Measurements from ENCODE around the gene CAPS.

CAPS gene

GRCh38 chr19:5940260-5941208 is 26.5 kb downstream of the CAPS start:
- no peak overlapping the region for H3K9ac ChIP-seq (ENCODE audit: insufficient read length, low read depth)
- DNase-seq (ENCODE audit: low read depth, low spot score): no peak
- no peaks in the 10 kb centered on the region for H3K9me3 ChIP-seq (ENCODE audit: insufficient read depth, low read length)
- H3K36me3 ChIP-seq (ENCODE audit: insufficient read depth, insufficient read length, low read length): peaks cover 76% of the 10 kb centered on the region
- no peak overlapping the region for H3K4me3 ChIP-seq (ENCODE audit: insufficient read length, low read depth)
- no peaks in the 10 kb centered on the region for H3K27me3 ChIP-seq (ENCODE audit: insufficient read depth, insufficient read length)
- peaks cover 17% of the 10 kb centered on the region for H3K4me1 ChIP-seq (ENCODE audit: insufficient read depth, insufficient read length)
- TF ChIP-seq SUZ12 (IDR thresholded peaks at IDR 0.05; ENCODE audit: extremely low read depth, insufficient read depth, insufficient read length) (no peak), YY1 (IDR thresholded peaks at IDR 0.05; ENCODE audit: insufficient read depth, insufficient read length) (no peak), ZNF274 (IDR thresholded peaks at IDR 0.05; ENCODE audit: low read depth, low read length) (no peak)

- H3K4me1 ChIP-seq (ENCODE audit: insufficient read depth, insufficient read length): peaks cover 10% of the 10 kb centered on the region
- no peak for TF ChIP-seq YY1 (IDR thresholded peaks at IDR 0.05; ENCODE audit: insufficient read depth, insufficient read length)
- no peak for TF ChIP-seq ZNF274 (IDR thresholded peaks at IDR 0.05; ENCODE audit: low read depth, low read length)
- no peak for TF ChIP-seq SUZ12 (IDR thresholded peaks at IDR 0.05; ENCODE audit: extremely low read depth, insufficient read depth, insufficient read length)
- H3K27me3 ChIP-seq (ENCODE audit: insufficient read depth, insufficient read length): no peaks in the 10 kb centered on the region
- H3K36me3 ChIP-seq (ENCODE audit: insufficient read depth, insufficient read length, low read length): peaks cover 72% of the 10 kb centered on the region
- no peaks in the 10 kb centered on the region for H3K9me3 ChIP-seq (ENCODE audit: insufficient read depth, low read length)
- no peak overlapping the region for H3K4me3 ChIP-seq (ENCODE audit: insufficient read length, low read depth)
- H3K9ac ChIP-seq (ENCODE audit: insufficient read length, low read depth): no peak overlapping the region
- DNase-seq (ENCODE audit: low read depth, low spot score): no peak
Measured at GRCh38 chr19:5941673-5942072, 27.6 kb downstream of the CAPS start.

GRCh38 chr19:5943045-5943444 is 29.0 kb downstream of the CAPS start:
- no peak overlapping the region for H3K9ac ChIP-seq (ENCODE audit: insufficient read length, low read depth)
- DNase-seq (ENCODE audit: low read depth, low spot score): no peak
- peaks cover 62% of the 10 kb centered on the region for H3K36me3 ChIP-seq (ENCODE audit: insufficient read depth, insufficient read length, low read length)

DNA sequence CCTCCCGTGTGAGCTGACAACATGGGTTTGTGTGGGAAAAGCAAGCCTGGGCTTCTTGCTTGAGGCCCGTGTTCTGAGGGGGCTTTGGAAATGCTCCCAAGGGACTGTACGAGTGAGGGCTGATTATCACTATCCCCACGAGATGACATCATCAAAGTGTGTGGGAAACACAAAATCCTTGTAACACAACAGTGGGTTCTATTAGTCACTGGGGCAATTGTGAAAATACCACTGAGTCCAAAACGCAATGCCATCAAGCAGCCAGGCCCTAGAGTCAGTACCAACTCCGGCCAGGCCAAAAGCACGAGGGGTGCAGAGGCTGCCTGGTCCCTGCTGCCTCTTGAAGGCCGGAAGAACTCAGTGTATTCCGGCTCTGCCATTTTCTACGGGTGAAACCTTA is 29.6 kb downstream of the CAPS start:
- no peak overlapping the region for H3K9ac ChIP-seq (ENCODE audit: insufficient read length, low read depth)
- H3K4me3 ChIP-seq (ENCODE audit: insufficient read length, low read depth): no peak overlapping the region
- DNase-seq (ENCODE audit: low read depth, low spot score): no peak
- no peak for TF ChIP-seq YY1 (IDR thresholded peaks at IDR 0.05; ENCODE audit: insufficient read depth, insufficient read length)
- TF ChIP-seq ZNF274 (IDR thresholded peaks at IDR 0.05; ENCODE audit: low read depth, low read length): no peak
- no peak for TF ChIP-seq SUZ12 (IDR thresholded peaks at IDR 0.05; ENCODE audit: extremely low read depth, insufficient read depth, insufficient read length)
- H3K36me3 ChIP-seq (ENCODE audit: insufficient read depth, insufficient read length, low read length): peaks cover 64% of the 10 kb centered on the region
- peaks cover 10% of the 10 kb centered on the region for H3K4me1 ChIP-seq (ENCODE audit: insufficient read depth, insufficient read length)
- H3K27me3 ChIP-seq (ENCODE audit: insufficient read depth, insufficient read length): no peaks in the 10 kb centered on the region
- no peaks in the 10 kb centered on the region for H3K9me3 ChIP-seq (ENCODE audit: insufficient read depth, low read length)

More at GRCh38 chr19:5943045-5943444, 29.0 kb downstream of the CAPS start:
- TF ChIP-seq SUZ12 (IDR thresholded peaks at IDR 0.05; ENCODE audit: extremely low read depth, insufficient read depth, insufficient read length) (no peak), YY1 (IDR thresholded peaks at IDR 0.05; ENCODE audit: insufficient read depth, insufficient read length) (no peak), ZNF274 (IDR thresholded peaks at IDR 0.05; ENCODE audit: low read depth, low read length) (no peak)
- H3K27me3 ChIP-seq (ENCODE audit: insufficient read depth, insufficient read length): no peaks in the 10 kb centered on the region
- peaks cover 10% of the 10 kb centered on the region for H3K4me1 ChIP-seq (ENCODE audit: insufficient read depth, insufficient read length)
- no peak overlapping the region for H3K4me3 ChIP-seq (ENCODE audit: insufficient read length, low read depth)
- no peaks in the 10 kb centered on the region for H3K9me3 ChIP-seq (ENCODE audit: insufficient read depth, low read length)

- DNase-seq (ENCODE audit: low read depth, low spot score): no peak
- TF ChIP-seq ZNF274 (IDR thresholded peaks at IDR 0.05; ENCODE audit: low read depth, low read length) (no peak), YY1 (IDR thresholded peaks at IDR 0.05; ENCODE audit: insufficient read depth, insufficient read length) (no peak), SUZ12 (IDR thresholded peaks at IDR 0.05; ENCODE audit: extremely low read depth, insufficient read depth, insufficient read length) (no peak)
- Histone ChIP-seq H3K4me3 (ENCODE audit: insufficient read length, low read depth) (no peak overlapping the region), H3K9me3 (ENCODE audit: insufficient read depth, low read length) (no peaks in the 10 kb centered on the region), H3K27me3 (ENCODE audit: insufficient read depth, insufficient read length) (no peaks in the 10 kb centered on the region), H3K4me1 (ENCODE audit: insufficient read depth, insufficient read length) (peaks cover 18% of the 10 kb centered on the region), H3K9ac (ENCODE audit: insufficient read length, low read depth) (no peak overlapping the region), H3K36me3 (ENCODE audit: insufficient read depth, insufficient read length, low read length) (peaks cover 58% of the 10 kb centered on the region)
Measured at GRCh38 chr19:5947435-5947834, 33.4 kb downstream of the CAPS start.

- no peaks in the 10 kb centered on the region for H3K27me3 ChIP-seq (ENCODE audit: insufficient read depth, insufficient read length)
- no peak overlapping the region for H3K9ac ChIP-seq (ENCODE audit: insufficient read length, low read depth)
- H3K36me3 ChIP-seq (ENCODE audit: insufficient read depth, insufficient read length, low read length): peaks cover 51% of the 10 kb centered on the region
- DNase-seq (ENCODE audit: low read depth, low spot score): no peak
- H3K4me3 ChIP-seq (ENCODE audit: insufficient read length, low read depth): no peak overlapping the region
- H3K4me1 ChIP-seq (ENCODE audit: insufficient read depth, insufficient read length): peaks cover 15% of the 10 kb centered on the region
- no peak for TF ChIP-seq YY1 (IDR thresholded peaks at IDR 0.05; ENCODE audit: insufficient read depth, insufficient read length)
- TF ChIP-seq SUZ12 (IDR thresholded peaks at IDR 0.05; ENCODE audit: extremely low read depth, insufficient read depth, insufficient read length): no peak
- TF ChIP-seq ZNF274 (IDR thresholded peaks at IDR 0.05; ENCODE audit: low read depth, low read length): no peak
- H3K9me3 ChIP-seq (ENCODE audit: insufficient read depth, low read length): no peaks in the 10 kb centered on the region
Measured at GRCh38 chr19:5948752-5949564, 34.9 kb downstream of the CAPS start.

Data from NT2/D1 (cell line).